ENCODE measurements around the gene NFXL1. TPM values are rescaled to one million over a fixed set of nuclear protein-coding genes. Genes with fewer than 3 reads are reported as not detected.

The NFXL1 gene
- total RNA-seq, 1 experiment from 2014 or later = 9.2 TPM

DNA sequence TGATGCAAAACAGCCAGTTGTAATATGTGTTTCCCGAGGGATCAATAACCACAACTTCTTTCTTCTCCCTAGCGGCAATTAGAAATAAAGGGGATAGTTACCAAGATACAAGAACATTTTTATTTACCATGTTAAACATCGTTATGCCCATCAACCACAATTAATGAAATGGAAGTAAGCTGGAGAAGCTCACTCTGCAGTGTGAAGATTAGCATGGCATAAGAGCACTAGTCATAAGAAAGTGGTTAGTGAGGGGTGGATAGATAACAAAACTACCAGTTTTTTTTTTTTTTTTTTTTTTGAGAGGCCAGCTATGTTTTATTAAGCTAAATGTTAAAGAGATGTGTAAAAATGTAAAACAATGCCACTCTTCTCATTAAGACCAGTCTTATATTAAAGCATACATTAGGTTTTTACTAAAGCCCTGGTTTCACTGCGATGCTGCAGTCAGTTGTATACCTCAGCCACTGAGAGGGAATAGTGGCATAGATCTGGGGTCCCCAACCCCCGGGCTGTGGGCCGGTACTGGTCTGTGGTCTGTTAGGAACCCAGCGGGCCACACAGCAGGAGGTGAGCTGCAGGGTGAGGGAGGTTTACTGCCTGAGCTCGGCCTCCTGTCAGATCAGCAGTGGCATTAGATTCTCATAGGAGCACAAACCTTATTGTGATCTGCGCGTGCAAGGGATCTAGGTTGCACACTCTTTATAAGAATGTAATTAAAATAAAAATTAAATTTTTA lies 27.9 kb upstream of the NFXL1 start:
- TF ChIP-seq, protein P1, sequence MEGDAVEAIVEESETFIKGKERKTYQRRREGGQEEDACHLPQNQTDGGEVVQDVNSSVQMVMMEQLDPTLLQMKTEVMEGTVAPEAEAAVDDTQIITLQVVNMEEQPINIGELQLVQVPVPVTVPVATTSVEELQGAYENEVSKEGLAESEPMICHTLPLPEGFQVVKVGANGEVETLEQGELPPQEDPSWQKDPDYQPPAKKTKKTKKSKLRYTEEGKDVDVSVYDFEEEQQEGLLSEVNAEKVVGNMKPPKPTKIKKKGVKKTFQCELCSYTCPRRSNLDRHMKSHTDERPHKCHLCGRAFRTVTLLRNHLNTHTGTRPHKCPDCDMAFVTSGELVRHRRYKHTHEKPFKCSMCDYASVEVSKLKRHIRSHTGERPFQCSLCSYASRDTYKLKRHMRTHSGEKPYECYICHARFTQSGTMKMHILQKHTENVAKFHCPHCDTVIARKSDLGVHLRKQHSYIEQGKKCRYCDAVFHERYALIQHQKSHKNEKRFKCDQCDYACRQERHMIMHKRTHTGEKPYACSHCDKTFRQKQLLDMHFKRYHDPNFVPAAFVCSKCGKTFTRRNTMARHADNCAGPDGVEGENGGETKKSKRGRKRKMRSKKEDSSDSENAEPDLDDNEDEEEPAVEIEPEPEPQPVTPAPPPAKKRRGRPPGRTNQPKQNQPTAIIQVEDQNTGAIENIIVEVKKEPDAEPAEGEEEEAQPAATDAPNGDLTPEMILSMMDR (IDR thresholded peaks at IDR 0.05) = no peak
- TF ChIP-seq SIN3A (IDR thresholded peaks at IDR 0.05; ENCODE audit: borderline replicate concordance, insufficient read depth, low read depth, low read length) (no peak), POLR2AphosphoS5 (IDR thresholded peaks at IDR 0.05; ENCODE audit: low read depth, low read length) (no peak), TCF7L2 (IDR thresholded peaks at IDR 0.05; ENCODE audit: low read depth, low read length) (no peak)
- TF ChIP-seq, protein P2, sequence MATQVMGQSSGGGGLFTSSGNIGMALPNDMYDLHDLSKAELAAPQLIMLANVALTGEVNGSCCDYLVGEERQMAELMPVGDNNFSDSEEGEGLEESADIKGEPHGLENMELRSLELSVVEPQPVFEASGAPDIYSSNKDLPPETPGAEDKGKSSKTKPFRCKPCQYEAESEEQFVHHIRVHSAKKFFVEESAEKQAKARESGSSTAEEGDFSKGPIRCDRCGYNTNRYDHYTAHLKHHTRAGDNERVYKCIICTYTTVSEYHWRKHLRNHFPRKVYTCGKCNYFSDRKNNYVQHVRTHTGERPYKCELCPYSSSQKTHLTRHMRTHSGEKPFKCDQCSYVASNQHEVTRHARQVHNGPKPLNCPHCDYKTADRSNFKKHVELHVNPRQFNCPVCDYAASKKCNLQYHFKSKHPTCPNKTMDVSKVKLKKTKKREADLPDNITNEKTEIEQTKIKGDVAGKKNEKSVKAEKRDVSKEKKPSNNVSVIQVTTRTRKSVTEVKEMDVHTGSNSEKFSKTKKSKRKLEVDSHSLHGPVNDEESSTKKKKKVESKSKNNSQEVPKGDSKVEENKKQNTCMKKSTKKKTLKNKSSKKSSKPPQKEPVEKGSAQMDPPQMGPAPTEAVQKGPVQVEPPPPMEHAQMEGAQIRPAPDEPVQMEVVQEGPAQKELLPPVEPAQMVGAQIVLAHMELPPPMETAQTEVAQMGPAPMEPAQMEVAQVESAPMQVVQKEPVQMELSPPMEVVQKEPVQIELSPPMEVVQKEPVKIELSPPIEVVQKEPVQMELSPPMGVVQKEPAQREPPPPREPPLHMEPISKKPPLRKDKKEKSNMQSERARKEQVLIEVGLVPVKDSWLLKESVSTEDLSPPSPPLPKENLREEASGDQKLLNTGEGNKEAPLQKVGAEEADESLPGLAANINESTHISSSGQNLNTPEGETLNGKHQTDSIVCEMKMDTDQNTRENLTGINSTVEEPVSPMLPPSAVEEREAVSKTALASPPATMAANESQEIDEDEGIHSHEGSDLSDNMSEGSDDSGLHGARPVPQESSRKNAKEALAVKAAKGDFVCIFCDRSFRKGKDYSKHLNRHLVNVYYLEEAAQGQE (IDR thresholded peaks at IDR 0.05; ENCODE audit: insufficient read depth in 1 of 2, low read depth in 2 of 2, low read length in 1 of 2) = no peak
- CTCF ChIA-PET = interaction anchor here (0.6 to 0.8 kb wide), 2 partner anchors 9 to 376 kb away, joined by 4 to 7 read pairs; no protein-coding TSS in a partner anchor

DNA sequence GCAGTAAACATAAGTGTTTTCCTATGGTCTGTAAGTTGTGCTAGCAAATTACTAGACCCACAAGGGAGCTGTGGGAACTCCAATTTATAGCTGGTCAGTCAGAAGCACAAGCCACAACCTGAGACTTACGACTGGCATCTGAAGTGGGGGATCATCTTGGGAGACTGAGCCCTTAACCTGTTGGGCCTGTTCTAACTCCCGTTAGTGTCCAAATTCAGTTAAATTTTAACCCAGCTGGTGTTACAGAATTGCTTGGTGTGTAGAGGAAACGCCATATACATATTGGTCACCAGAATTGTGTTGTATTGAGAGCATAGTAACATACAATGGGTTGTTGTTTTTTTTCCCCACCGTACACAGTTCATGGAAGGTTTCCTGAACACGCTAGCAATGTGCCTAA lies 25.1 kb upstream of the NFXL1 start:
- CTCF ChIA-PET = no interaction called here
- BruUV-seq (replicated peaks) = no TSS peak
- H3K36me3 ChIP-seq (ENCODE audit: control insufficient read depth, insufficient read depth, low read length) = no peaks in the 10 kb centered on the region
- H3K9me3 ChIP-seq (ENCODE audit: control insufficient read depth, insufficient read depth, low read depth, low read length) = no peaks in the 10 kb centered on the region
- TF ChIP-seq POLR2AphosphoS5 (IDR thresholded peaks at IDR 0.05; ENCODE audit: low read depth, low read length) (no peak), SIN3A (IDR thresholded peaks at IDR 0.05; ENCODE audit: borderline replicate concordance, insufficient read depth, low read depth, low read length) (no peak)
- TF ChIP-seq, protein P1 (IDR thresholded peaks at IDR 0.05) = no peak
- TF ChIP-seq, protein P2 (IDR thresholded peaks at IDR 0.05; ENCODE audit: insufficient read depth in 1 of 2, low read depth in 2 of 2, low read length in 1 of 2) = no peak
- H3K4me1 ChIP-seq (ENCODE audit: control insufficient read depth, insufficient read depth, low read length) = no peaks in the 10 kb centered on the region
- DNase-seq (ENCODE audit: low read depth, low spot score) (no peak), ATAC-seq (no peak)
- H3K27me3 ChIP-seq (ENCODE audit: control insufficient read depth, insufficient read depth, low read length) = 0 out of 2 replicates have a peak, but pooled peaks cover 2% of the 10 kb centered on the region
- intact Hi-C loops (cut with micrococcal nuclease; ENCODE audit: unreplicated experiment) = no loop called here
- POLR2A ChIA-PET = no interaction called here
- H3K4me3 ChIP-seq (ENCODE audit: low read depth in 2 of 2, low read length in 2 of 2) = no peak overlapping the region
- no peak overlapping the region for H3K27ac ChIP-seq (ENCODE audit: low read length)
- in situ Hi-C loops (cut with HindIII; ENCODE audit: low pct_unique_long_range_greater_than_20kb, low sequenced_read_pairs) = no loop called here

More for the DNA sequence above, 27.9 kb upstream of the NFXL1 start:
- BruUV-seq (replicated peaks) = no TSS peak
- in situ Hi-C loops (cut with HindIII; ENCODE audit: low pct_unique_long_range_greater_than_20kb, low sequenced_read_pairs) (no loop called here), intact Hi-C loops (cut with micrococcal nuclease; ENCODE audit: unreplicated experiment) (no loop called here)
- Histone ChIP-seq H3K4me1 (ENCODE audit: control insufficient read depth, insufficient read depth, low read length) (no peaks in the 10 kb centered on the region), H3K9me3 (ENCODE audit: control insufficient read depth, insufficient read depth, low read depth, low read length) (no peaks in the 10 kb centered on the region), H3K4me3 (ENCODE audit: low read depth in 2 of 2, low read length in 2 of 2) (no peak overlapping the region), H3K36me3 (ENCODE audit: control insufficient read depth, insufficient read depth, low read length) (no peaks in the 10 kb centered on the region), H3K27ac (ENCODE audit: low read length) (no peak overlapping the region), H3K27me3 (ENCODE audit: control insufficient read depth, insufficient read depth, low read length) (no peaks in the 10 kb centered on the region)
- ATAC-seq (no peak), DNase-seq (ENCODE audit: low read depth, low spot score) (no peak)
- POLR2A ChIA-PET = no interaction called here
